NCI-H1092 treated with DMSO at 0.1 percent for 48 hours (cell line): ENCODE measurements around the gene CIC.
"Not testable (repeated sequence)": the region's sequence is repeated elsewhere in the genome, so short reads cannot be mapped to it uniquely, and the experiment has no call there.

Source experiments
- DNase-seq: peaks from one replicate; lab custom pipeline; 2025; lab: John Stamatoyannopoulos, UW

The CIC gene

DNA sequence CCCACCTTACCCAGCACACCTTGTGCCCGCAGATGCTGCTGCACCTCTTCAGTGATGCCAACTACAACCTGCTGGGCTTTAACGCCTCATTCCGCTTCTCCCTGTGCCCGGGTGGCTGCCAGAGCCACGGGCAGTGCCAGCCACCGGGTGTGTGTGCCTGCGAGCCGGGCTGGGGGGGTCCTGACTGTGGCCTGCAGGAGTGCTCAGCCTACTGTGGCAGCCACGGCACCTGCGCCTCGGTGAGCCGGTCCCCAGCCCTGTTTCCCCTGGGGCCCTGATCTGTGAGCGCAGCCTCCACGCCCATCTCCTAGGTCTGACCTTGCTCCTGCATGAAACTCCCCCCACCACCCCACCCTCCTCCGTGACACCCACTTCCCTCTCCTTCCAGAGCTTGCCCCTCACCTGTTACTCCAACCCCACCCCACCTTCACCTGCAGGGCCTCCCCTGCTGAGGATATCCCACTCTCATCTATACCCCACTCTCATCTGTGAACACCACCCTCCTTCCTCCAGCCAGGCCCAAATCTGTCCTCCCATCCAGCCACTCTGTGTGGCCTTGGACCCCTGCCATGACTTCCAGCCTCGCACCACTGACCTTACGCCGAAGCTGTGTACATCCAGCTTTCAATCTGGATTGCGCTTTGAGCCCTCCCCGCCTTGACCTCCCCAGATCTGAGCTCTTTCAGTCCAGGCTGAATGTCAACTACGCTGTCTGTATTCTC, 65.1 kb downstream of the CIC start:
- DNase-seq = no peak

DNA sequence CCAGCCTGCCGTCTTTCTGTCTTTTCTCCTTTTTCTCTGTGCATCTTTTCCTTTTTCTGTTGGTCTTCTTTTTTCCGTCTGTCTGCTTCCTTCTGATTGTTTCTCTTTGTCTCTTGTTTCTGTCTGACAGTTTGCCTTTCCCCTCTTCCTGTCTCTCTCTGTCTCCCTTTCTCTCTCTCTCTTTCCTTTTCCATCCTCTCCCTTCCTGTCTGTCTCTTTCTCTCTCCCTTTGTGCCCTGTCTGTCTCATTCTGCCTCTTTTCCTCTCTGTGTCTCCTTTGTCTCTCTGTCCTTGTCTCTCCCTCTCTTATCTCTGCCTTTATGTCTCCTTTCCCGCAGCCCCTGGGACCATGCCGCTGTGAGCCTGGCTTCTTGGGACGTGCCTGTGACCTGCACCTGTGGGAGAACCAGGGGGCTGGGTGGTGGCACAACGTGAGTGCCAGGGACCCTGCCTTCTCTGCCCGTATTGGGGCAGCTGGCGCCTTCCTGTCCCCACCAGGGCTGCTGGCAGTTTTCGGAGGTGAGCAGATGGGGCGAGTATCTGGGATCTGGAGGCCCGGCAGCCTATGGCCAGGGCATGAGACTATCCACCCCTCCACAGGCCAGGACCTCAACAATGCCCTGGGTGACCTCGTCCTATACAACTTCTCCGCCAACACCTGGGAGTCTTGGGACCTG, 65.8 kb downstream of the CIC start:
- no peak for DNase-seq

DNA sequence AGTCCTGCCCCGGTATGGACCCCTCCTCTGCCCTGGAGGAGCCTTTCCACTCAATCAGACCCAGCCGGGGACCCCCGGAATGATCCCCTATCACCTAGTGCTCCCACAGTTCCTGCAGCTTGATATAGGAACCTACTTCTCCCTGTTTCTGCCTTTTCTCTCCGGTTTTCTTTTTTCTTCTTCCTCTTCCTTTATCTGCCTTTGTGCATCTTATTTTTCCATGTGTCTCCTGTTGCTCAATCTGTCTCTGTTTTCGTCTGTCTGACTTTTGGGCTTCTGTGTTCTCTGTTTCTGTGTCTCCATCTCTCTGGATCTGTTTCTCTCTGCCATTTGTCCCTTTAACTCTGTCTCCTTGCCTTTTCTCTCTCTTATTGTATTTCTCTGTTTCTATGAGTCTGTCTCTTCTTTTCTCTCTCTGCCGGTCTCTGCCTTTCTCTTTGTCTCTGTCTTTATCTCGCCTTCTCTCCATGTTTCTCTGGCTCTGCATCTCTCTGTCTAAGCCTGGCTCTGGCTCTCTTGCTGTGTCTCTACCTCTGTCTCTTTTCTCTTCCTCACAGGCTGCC, 66.4 kb downstream of the CIC start:
- no peak for DNase-seq

DNA sequence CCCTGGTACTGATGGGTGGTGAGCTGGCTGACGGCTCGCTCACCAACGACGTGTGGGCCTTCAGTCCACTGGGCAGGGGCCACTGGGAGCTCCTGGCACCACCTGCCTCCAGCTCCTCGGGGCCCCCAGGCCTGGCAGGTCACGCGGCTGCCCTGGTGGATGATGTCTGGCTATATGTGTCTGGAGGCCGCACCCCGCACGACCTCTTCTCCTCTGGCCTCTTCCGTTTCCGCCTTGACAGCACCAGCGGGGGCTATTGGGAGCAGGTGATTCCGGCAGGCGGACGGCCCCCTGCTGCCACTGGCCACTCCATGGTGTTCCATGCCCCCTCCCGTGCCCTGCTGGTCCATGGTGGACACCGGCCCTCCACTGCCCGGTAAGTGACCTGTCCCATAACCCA, 66.9 kb downstream of the CIC start:
- no peak for DNase-seq

DNA sequence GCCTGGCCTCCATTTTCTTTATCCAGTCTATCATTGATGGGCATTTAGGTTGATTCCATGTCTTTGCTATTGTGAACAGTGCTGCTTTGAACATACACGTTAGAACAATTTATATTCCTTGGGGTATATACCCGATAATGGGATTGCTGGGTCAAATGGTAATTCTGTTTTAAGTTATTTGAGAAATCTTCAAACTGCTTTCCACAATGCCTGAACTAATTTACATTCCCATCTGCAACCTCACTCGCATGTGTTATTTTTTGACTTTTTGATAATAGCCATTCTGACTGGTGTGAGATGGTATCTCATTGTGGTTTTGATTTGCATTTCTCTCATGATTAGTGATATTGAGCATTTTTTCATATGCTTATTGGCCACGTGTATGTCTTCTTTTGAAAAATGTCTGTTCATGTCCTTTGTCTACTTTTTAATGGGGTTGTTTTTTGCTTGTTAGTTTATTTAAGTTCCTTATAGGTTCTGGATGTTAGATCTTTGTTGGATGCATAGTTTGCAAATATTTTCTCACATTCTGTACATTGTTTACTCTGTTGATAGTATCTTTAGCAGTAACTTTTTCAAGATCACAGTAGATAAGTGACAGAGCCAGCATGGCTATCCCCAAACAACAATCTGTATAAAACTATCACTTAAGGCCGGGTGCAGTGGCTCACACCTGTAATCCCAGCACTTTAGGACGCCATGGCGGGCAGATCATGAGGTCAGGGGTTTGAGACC, 70.2 kb downstream of the CIC start:
- not testable (repeated sequence) for DNase-seq

DNA sequence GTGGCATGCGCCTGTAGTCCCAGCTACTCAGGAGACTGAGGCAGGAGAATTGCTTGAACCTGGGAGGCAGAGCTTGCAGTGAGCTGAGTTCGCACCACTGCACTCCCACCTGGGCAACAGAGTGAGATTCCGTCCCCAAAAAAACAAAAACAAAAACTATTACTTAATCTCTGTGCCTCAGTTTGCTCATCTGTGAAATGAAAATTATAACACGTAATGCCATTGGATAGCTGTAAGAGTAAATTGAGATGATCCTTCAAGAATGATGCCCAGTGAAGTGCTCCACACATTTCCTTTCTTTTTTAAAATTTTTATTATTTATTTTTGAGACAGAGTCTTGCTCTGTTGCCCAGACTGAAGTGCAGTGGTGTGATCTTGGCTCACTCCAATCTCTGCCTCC, 70.9 kb downstream of the CIC start:
- DNase-seq = not testable (repeated sequence)

DNA sequence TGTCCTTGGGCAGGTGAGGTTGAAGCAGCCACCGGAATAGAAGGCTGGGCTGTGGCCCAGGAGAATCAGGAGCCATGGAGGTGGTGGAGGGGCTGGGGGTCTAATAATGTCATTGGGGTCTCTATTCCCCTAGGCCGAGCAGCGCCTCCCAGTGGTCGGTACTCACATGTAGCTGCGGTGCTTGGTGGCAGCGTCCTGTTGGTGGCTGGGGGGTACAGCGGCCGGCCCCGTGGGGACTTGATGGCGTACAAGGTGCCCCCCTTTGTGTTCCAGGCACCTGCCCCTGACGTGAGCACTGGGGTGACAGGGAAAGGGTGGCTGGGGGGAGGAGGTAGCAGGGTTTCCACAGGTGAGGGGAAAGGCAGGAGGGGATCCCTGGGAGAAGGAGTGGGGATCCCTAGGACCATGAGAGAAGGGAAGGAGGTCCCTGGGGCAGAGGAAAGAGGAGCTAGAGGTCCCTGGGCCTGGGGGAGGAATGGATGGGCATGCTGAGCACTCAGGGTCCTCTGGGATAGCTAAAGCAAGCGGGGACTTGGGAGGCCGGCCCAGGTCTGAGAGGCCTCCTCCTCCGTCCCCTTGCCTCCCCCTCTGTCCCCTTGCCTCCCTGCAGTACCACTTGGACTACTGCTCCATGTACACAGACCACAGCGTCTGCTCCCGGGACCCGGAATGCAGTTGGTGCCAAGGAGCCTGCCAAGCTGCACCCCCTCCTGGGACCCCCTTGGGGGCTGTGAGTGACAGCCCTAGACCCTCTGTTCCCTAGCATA, 74.5 kb downstream of the CIC start:
- DNase-seq = no peak

DNA sequence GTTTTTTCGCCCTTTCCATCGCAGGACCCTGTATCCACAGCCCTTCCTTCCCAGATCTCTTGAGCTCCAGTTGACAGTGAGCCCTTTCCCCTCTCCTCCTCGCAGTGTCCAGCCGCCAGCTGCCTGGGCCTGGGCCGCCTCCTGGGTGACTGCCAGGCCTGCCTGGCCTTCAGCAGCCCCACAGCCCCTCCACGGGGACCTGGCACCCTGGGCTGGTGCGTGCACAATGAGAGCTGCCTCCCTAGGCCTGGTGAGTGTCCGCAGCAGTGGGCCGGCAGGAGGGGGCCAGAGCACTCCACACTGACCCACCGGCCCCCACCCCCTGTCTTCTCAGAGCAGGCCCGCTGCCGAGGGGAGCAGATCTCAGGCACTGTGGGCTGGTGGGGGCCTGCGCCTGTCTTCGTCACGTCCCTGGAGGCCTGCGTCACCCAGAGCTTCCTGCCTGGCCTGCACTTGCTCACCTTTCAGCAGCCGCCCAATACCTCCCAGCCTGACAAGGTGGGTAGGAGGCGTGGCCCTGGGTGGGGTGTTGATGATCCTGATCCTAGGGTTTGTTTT, 75.4 kb downstream of the CIC start:
- DNase-seq = no peak
